H7 (cell line): ENCODE measurements around the gene TPP1. TPM values are rescaled to one million over a fixed set of nuclear protein-coding genes. Genes with fewer than 3 reads are reported as not detected.
A peak's percentile ranks its signal among the peaks of the same experiment; 100 is the strongest.

Experiments used
- DNase-seq: peaks from one replicate; pipeline ENCODE4 v3.0.0; 2012
- H3K27me3 ChIP-seq: 2 replicates; pipeline ENCODE4 v1.6.0; 2011; ENCODE audit warnings: mild to moderate bottlenecking, low read length; ENCODE audit not compliant: control insufficient read depth, insufficient read depth
- H3K36me3 ChIP-seq: replicated peaks from 2 replicates; pipeline ENCODE4 v1.5.1; 2011; ENCODE audit warnings: low read length; ENCODE audit not compliant: control insufficient read depth, insufficient read depth
- H3K4me3 ChIP-seq: 2 replicates; pipeline ENCODE4 v1.5.1; 2011; ENCODE audit warnings: low read depth, mild to moderate bottlenecking, control low read depth, low read length, moderate library complexity; ENCODE audit not compliant: insufficient read depth
- total RNA-seq: library from RNA; depleted of rRNA; stranded (reverse); fragments of >200 nt; shearing (Covaris generic); gene quantifications from 2 replicates; pipeline ENCODE4 v1.2.3, GENCODE V29; 2014

The TPP1 gene
- total RNA-seq, 1 experiment from 2014 or later: 17.1 TPM

- no peak for DNase-seq
- Histone ChIP-seq H3K27me3 (peaks cover 24% of the 10 kb centered on the region), H3K36me3 (no peaks in the 10 kb centered on the region), H3K4me3 (peak overlapping the region; percentile 36)
Measured at GRCh38 chr11:6654281-6655019, 35.2 kb upstream of the TPP1 start.

- DNase-seq: no peak
- Histone ChIP-seq H3K27me3 (peaks cover 24% of the 10 kb centered on the region), H3K36me3 (no peaks in the 10 kb centered on the region), H3K4me3 (no peak overlapping the region)
Measured at GRCh38 chr11:6653656-6654055, 34.4 kb upstream of the TPP1 start.

GRCh38 chr11:6653097-6653496, 33.9 kb upstream of the TPP1 start:
- Histone ChIP-seq H3K36me3 (no peaks in the 10 kb centered on the region), H3K4me3 (no peak overlapping the region), H3K27me3 (peaks cover 24% of the 10 kb centered on the region)
- no peak for DNase-seq

- no peak overlapping the region for H3K4me3 ChIP-seq
- peak; percentile 12 for DNase-seq
- no peaks in the 10 kb centered on the region for H3K36me3 ChIP-seq
- peaks cover 19% of the 10 kb centered on the region for H3K27me3 ChIP-seq
Measured at GRCh38 chr11:6652182-6652581, 33.0 kb upstream of the TPP1 start.

- Histone ChIP-seq H3K36me3 (no peaks in the 10 kb centered on the region), H3K27me3 (peaks cover 11% of the 10 kb centered on the region), H3K4me3 (no peak overlapping the region)
- DNase-seq: peak; percentile 6
Measured at GRCh38 chr11:6650980-6651379, 31.8 kb upstream of the TPP1 start.

- Histone ChIP-seq H3K27me3 (peaks cover 9% of the 10 kb centered on the region), H3K4me3 (no peak overlapping the region), H3K36me3 (no peaks in the 10 kb centered on the region)
- DNase-seq: peak; percentile 29
Measured at GRCh38 chr11:6650104-6650503, 30.9 kb upstream of the TPP1 start.

GRCh38 chr11:6648501-6648900, 29.3 kb upstream of the TPP1 start:
- no peak overlapping the region for H3K4me3 ChIP-seq
- no peaks in the 10 kb centered on the region for H3K36me3 ChIP-seq
- H3K27me3 ChIP-seq: no peaks in the 10 kb centered on the region; the same call in 1 of the 2 replicates
- peak; percentile 8 for DNase-seq

- Histone ChIP-seq H3K27me3 (no peaks in the 10 kb centered on the region; the same call in 1 of the 2 replicates), H3K36me3 (no peaks in the 10 kb centered on the region), H3K4me3 (no peak overlapping the region)
- no peak for DNase-seq
Measured at GRCh38 chr11:6647836-6648235, 28.6 kb upstream of the TPP1 start.

GRCh38 chr11:6646918-6647679, 27.9 kb upstream of the TPP1 start:
- Histone ChIP-seq H3K36me3 (no peaks in the 10 kb centered on the region), H3K4me3 (no peak overlapping the region), H3K27me3 (no peaks in the 10 kb centered on the region; the same call in 1 of the 2 replicates)
- peak; percentile 70 for DNase-seq

- DNase-seq: no peak
- Histone ChIP-seq H3K36me3 (no peaks in the 10 kb centered on the region), H3K27me3 (no peaks in the 10 kb centered on the region; the same call in 1 of the 2 replicates), H3K4me3 (no peak overlapping the region)
Measured at GRCh38 chr11:6646576-6646917, 27.3 kb upstream of the TPP1 start.

GRCh38 chr11:6646071-6646470, 26.8 kb upstream of the TPP1 start:
- Histone ChIP-seq H3K36me3 (no peaks in the 10 kb centered on the region), H3K4me3 (no peak overlapping the region), H3K27me3 (no peaks in the 10 kb centered on the region; the same call in 1 of the 2 replicates)
- DNase-seq: no peak

GRCh38 chr11:6642957-6643356, 23.7 kb upstream of the TPP1 start:
- DNase-seq: peak; percentile 53
- no peak overlapping the region for H3K4me3 ChIP-seq
- H3K36me3 ChIP-seq: no peaks in the 10 kb centered on the region
- H3K27me3 ChIP-seq: no peaks in the 10 kb centered on the region

- Histone ChIP-seq H3K36me3 (no peaks in the 10 kb centered on the region), H3K4me3 (no peak overlapping the region), H3K27me3 (no peaks in the 10 kb centered on the region)
- DNase-seq: no peak
Measured at GRCh38 chr11:6640985-6641701, 21.9 kb upstream of the TPP1 start.

- H3K4me3 ChIP-seq: no peak overlapping the region
- no peaks in the 10 kb centered on the region for H3K36me3 ChIP-seq
- DNase-seq: no peak
- no peaks in the 10 kb centered on the region for H3K27me3 ChIP-seq
Measured at GRCh38 chr11:6640036-6640984, 21.1 kb upstream of the TPP1 start.
